Measurements from ENCODE around the gene BUD31.

DNA sequence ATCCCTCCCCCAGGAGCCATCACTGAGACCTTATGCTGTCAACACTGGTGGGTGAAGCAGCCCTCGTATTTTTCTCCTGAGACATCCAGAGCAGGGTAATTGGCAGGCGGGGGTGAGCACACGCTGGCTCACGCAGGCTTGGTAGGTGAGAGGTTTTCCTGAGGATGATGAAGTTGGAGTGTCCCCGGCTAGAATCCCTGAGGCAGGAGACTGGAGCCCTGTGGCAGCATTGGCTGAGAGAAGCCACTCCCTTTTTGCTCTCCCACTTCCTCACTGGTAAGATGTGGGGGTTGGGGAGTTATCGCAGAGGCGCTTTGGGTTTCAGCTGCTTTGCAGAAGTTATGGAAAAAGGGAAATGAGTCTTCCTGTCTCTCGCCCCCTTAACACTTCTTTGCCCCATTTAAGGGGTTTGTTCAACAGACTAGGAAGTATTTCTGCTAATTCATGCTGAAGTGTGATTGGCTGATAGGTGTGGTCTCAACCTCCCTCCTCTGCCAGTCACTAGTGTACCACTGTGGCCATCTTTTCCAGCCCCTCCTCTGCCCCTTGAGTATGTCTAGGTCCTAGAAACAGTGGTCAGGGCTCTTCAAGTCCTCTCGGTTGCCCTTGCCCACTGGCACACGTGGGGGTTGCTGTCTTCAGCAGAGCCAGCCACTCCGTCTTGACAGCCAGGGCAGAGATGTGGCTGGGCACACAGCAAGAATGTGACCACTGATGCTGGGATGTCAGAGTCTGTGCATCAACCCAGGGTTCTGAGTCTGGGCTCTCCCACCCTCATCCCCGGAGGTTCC lies 28.5 kb upstream of the BUD31 start:
- TF ChIP-seq, protein P1, sequence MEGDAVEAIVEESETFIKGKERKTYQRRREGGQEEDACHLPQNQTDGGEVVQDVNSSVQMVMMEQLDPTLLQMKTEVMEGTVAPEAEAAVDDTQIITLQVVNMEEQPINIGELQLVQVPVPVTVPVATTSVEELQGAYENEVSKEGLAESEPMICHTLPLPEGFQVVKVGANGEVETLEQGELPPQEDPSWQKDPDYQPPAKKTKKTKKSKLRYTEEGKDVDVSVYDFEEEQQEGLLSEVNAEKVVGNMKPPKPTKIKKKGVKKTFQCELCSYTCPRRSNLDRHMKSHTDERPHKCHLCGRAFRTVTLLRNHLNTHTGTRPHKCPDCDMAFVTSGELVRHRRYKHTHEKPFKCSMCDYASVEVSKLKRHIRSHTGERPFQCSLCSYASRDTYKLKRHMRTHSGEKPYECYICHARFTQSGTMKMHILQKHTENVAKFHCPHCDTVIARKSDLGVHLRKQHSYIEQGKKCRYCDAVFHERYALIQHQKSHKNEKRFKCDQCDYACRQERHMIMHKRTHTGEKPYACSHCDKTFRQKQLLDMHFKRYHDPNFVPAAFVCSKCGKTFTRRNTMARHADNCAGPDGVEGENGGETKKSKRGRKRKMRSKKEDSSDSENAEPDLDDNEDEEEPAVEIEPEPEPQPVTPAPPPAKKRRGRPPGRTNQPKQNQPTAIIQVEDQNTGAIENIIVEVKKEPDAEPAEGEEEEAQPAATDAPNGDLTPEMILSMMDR (conservative IDR thresholded peaks at IDR 0.05; ENCODE audit: low read length), result no peak
- no peak for TF ChIP-seq EZH2phosphoT487 (IDR thresholded peaks at IDR 0.05; ENCODE audit: borderline replicate concordance, low read depth, low read length)
